ENCODE data around the gene ZBTB47. TPM values are rescaled to one million over a fixed set of nuclear protein-coding genes. Genes with fewer than 3 reads are reported as not detected.

The ZBTB47 gene
- total and polyA plus RNA-seq, 2 donors (not counting 3 experiments of a cell fraction or from before 2014, with no cell fraction given), result 10.6 to 14.5 TPM

- TF ChIP-seq EZH2 (IDR thresholded peaks at IDR 0.05; ENCODE audit: borderline replicate concordance, low read depth, low read length, severe bottlenecking), result no peak
- no peak for TF ChIP-seq GATA2 (IDR thresholded peaks at IDR 0.05; ENCODE audit: insufficient read depth, insufficient read length, low read depth, low read length)
- TF ChIP-seq MAX (IDR thresholded peaks at IDR 0.05; ENCODE audit: insufficient read depth, insufficient read length), result no peak
- no peak for TF ChIP-seq CTCF (IDR thresholded peaks at IDR 0.05; ENCODE audit: extremely low read depth in 1 of 2, insufficient read depth in 1 of 2, low read depth in 1 of 2, low read length in 2 of 2)
- TF ChIP-seq JUN (IDR thresholded peaks at IDR 0.05; ENCODE audit: borderline replicate concordance, insufficient read depth, insufficient read length, low read depth), result no peak
- no peak for TF ChIP-seq FOS (IDR thresholded peaks at IDR 0.05; ENCODE audit: borderline replicate concordance, insufficient read depth, low read length)
- no peak for TF ChIP-seq MYC (IDR thresholded peaks at IDR 0.05; ENCODE audit: low read depth, low read length)
- TF ChIP-seq POLR2A (IDR thresholded peaks at IDR 0.05; ENCODE audit: low read depth, low read length), result no peak
- no peak for TF ChIP-seq POLR2AphosphoS5 (IDR thresholded peaks at IDR 0.05; ENCODE audit: insufficient read depth, low read depth, low read length)
- CTCF ChIA-PET, result no interaction called here
- Histone ChIP-seq H3K9me3 (replicated peaks; ENCODE audit: control insufficient read depth, insufficient read depth, low read length) (no peaks in the 10 kb centered on the region), H4K20me1 (replicated peaks; ENCODE audit: control insufficient read depth, extremely low read depth, insufficient read depth, low read length) (no peaks in the 10 kb centered on the region), H2AFZ (ENCODE audit: low read depth, low read length) (no peak overlapping the region), H3K4me1 (ENCODE audit: control insufficient read depth, extremely low read depth, insufficient read depth, low read length) (no peaks in the 10 kb centered on the region), H3K27ac (ENCODE audit: insufficient read depth, low read depth, low read length) (no peak overlapping the region), H3K36me3 (ENCODE audit: control insufficient read depth in 2 of 2, extremely low read depth in 1 of 2, insufficient read depth in 2 of 2, low read length in 2 of 2) (no peaks in the 10 kb centered on the region), H3K27me3 (ENCODE audit: control insufficient read depth in 2 of 2, insufficient read depth in 2 of 2, low read length in 2 of 2) (no peaks in the 10 kb centered on the region), H3K79me2 (ENCODE audit: control insufficient read depth, insufficient read depth, low read length) (no peaks in the 10 kb centered on the region), H3K4me2 (ENCODE audit: insufficient read depth, low read length) (no peak overlapping the region), H3K4me3 (replicated peaks in 1 of 3; ENCODE audit: insufficient read depth in 1 of 3, low read depth in 1 of 3, low read length in 3 of 3) (no peak overlapping the region), H3K9me1 (replicated peaks; ENCODE audit: control insufficient read depth, extremely low read depth, insufficient read depth, low read length) (no peaks in the 10 kb centered on the region), H3K9ac (replicated peaks; ENCODE audit: extremely low read depth, insufficient read depth, low read length) (no peak overlapping the region)
- POLR2A ChIA-PET, result no interaction called here
- dilution Hi-C loops (cut with MboI; ENCODE audit: extremely low pct_ligation_motif_present, low sequenced_read_pairs) (no loop called here), intact Hi-C loops (cut with micrococcal nuclease) (no loop called here)
- BruUV-seq (replicated peaks), result no TSS peak
- FAIRE-seq (no peak), DNase-seq (ENCODE audit: low read depth, low spot score) (no peak)
Measured at GRCh38 chr3:42699511-42699971, 46.0 kb downstream of the ZBTB47 start.
